ENCODE results near the gene NOVA2.

GRCh38 chr19:45985321-45985720 is 11.7 kb upstream of the NOVA2 start:
- TF ChIP-seq, protein P1, sequence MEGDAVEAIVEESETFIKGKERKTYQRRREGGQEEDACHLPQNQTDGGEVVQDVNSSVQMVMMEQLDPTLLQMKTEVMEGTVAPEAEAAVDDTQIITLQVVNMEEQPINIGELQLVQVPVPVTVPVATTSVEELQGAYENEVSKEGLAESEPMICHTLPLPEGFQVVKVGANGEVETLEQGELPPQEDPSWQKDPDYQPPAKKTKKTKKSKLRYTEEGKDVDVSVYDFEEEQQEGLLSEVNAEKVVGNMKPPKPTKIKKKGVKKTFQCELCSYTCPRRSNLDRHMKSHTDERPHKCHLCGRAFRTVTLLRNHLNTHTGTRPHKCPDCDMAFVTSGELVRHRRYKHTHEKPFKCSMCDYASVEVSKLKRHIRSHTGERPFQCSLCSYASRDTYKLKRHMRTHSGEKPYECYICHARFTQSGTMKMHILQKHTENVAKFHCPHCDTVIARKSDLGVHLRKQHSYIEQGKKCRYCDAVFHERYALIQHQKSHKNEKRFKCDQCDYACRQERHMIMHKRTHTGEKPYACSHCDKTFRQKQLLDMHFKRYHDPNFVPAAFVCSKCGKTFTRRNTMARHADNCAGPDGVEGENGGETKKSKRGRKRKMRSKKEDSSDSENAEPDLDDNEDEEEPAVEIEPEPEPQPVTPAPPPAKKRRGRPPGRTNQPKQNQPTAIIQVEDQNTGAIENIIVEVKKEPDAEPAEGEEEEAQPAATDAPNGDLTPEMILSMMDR (IDR thresholded peaks at IDR 0.05) = no peak
- TF ChIP-seq EP300 (IDR thresholded peaks at IDR 0.05) = no peak
- no peak for TF ChIP-seq BHLHE40 (IDR thresholded peaks at IDR 0.05; ENCODE audit: low read depth, low read length)
- TF ChIP-seq SREBF2 (IDR thresholded peaks at IDR 0.05) = no peak
- no peak for TF ChIP-seq RAD21 (conservative IDR thresholded peaks at IDR 0.05 in 1 of 2, IDR thresholded peaks at IDR 0.05 in 1 of 2)
- no peak for TF ChIP-seq RFX5 (IDR thresholded peaks at IDR 0.05)
- no peak for TF ChIP-seq TFCP2L1 (CRISPR knock-in tag; IDR thresholded peaks at IDR 0.05)
- no peak for TF ChIP-seq POLR2A (IDR thresholded peaks at IDR 0.05; ENCODE audit: low read length)
- no peak for TF ChIP-seq ESRRA (IDR thresholded peaks at IDR 0.05; ENCODE audit: borderline replicate concordance, low read length)
- TF ChIP-seq HDAC2 (IDR thresholded peaks at IDR 0.05) = no peak
- TF ChIP-seq JUNB (IDR thresholded peaks at IDR 0.05) = no peak
- no peak for TF ChIP-seq KDM5A (IDR thresholded peaks at IDR 0.05)
- no peak for TF ChIP-seq SMC3 (IDR thresholded peaks at IDR 0.05)

All from A549 (cell line).